ENCODE measurements around the gene MASP1.
A peak's percentile ranks its signal among the peaks of the same experiment; 100 is the strongest.

The MASP1 gene

GRCh38 chr3:187291512-187292132 lies at the start of gene MASP1:
Gene MASP1, minus strand, starts transcription at chr3:187291737. Its CDS starts 105 bp downstream, at chr3:187291632.
- no peak for DNase-seq

GRCh38 chr3:187340578-187340977 lies 49.0 kb upstream of the MASP1 start:
- no peak for DNase-seq

GRCh38 chr3:187336322-187336721 lies 44.8 kb upstream of the MASP1 start:
- DNase-seq = no peak

- DNase-seq = no peak
Observed at GRCh38 chr3:187334904-187335303, 43.4 kb upstream of the MASP1 start.

- no peak for DNase-seq
Observed at GRCh38 chr3:187328691-187329090, 37.2 kb upstream of the MASP1 start.

GRCh38 chr3:187327845-187328244 lies 36.3 kb upstream of the MASP1 start:
- DNase-seq = peak; percentile 73 to 74

- DNase-seq = no peak
Observed at GRCh38 chr3:187325632-187326031, 34.1 kb upstream of the MASP1 start.

- DNase-seq = no peak
Observed at GRCh38 chr3:187323091-187323490, 31.6 kb upstream of the MASP1 start.

- DNase-seq = no peak
Observed at GRCh38 chr3:187322291-187322690, 30.8 kb upstream of the MASP1 start.

GRCh38 chr3:187321766-187322165 lies 30.2 kb upstream of the MASP1 start:
- DNase-seq = peak in 1 of 2 experiments; percentile 8

GRCh38 chr3:187319699-187320302 lies 28.3 kb upstream of the MASP1 start:
- peak; percentile 36 to 63 for DNase-seq

GRCh38 chr3:187318819-187319616 lies 27.5 kb upstream of the MASP1 start:
- DNase-seq = peak; percentile 69 to 70

- DNase-seq = no peak
Observed at GRCh38 chr3:187315872-187316271, 24.3 kb upstream of the MASP1 start.

- DNase-seq = no peak
Observed at GRCh38 chr3:187314176-187314575, 22.6 kb upstream of the MASP1 start.

GRCh38 chr3:187310954-187311470 lies 19.5 kb upstream of the MASP1 start:
- DNase-seq = no peak

GRCh38 chr3:187310226-187310625 lies 18.7 kb upstream of the MASP1 start:
- no peak for DNase-seq

- DNase-seq = no peak
Observed at GRCh38 chr3:187305881-187306280, 14.3 kb upstream of the MASP1 start.

- DNase-seq = no peak
Observed at GRCh38 chr3:187299611-187300010, 8.1 kb upstream of the MASP1 start.

- no peak for DNase-seq
Observed at GRCh38 chr3:187296911-187297310, 5.4 kb upstream of the MASP1 start.

GRCh38 chr3:187296058-187296457 lies 4.5 kb upstream of the MASP1 start:
- DNase-seq = no peak

- DNase-seq = no peak
Observed at GRCh38 chr3:187295316-187296034, 3.9 kb upstream of the MASP1 start.

- no peak for DNase-seq
Observed at GRCh38 chr3:187293516-187294430, 2.2 kb upstream of the MASP1 start.
